ENCODE measurements around the gene ANXA8.
"Not testable (repeated sequence)": the region's sequence is repeated elsewhere in the genome, so short reads cannot be mapped to it uniquely, and the experiment has no call there.

DNA sequence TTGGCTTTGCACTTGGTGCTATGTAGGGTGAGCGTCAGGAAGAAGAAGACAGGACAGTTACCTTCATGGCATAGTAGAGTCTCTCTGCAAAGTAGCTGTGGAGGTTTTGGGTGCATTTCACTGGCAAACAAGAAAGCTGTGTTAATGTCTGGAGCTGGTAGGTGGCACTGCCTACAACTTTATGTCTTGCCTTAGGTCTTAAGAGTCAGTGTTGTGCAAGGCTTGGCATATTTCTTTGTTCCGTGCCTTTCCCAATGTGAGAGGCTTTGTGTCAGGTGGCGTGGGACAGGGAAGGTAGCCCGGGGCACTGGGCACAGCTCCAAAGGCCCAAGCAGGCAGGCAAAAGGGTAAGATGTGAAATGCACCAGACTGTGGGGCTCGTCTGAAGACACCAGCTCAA, 11.8 kb downstream of the ANXA8 start:
- not testable (repeated sequence) for TF ChIP-seq POLR2A (IDR thresholded peaks at IDR 0.05; ENCODE audit: low read depth, low read length); GATA2 (IDR thresholded peaks at IDR 0.05; ENCODE audit: insufficient read depth, insufficient read length, low read depth, low read length); MYC (IDR thresholded peaks at IDR 0.05; ENCODE audit: low read depth, low read length); POLR2AphosphoS5 (IDR thresholded peaks at IDR 0.05; ENCODE audit: insufficient read depth, low read depth, low read length); EZH2 (IDR thresholded peaks at IDR 0.05; ENCODE audit: borderline replicate concordance, low read depth, low read length, severe bottlenecking); JUN (IDR thresholded peaks at IDR 0.05; ENCODE audit: borderline replicate concordance, insufficient read depth, insufficient read length, low read depth); FOS (IDR thresholded peaks at IDR 0.05; ENCODE audit: borderline replicate concordance, insufficient read depth, low read length)
- TF ChIP-seq, protein P1, sequence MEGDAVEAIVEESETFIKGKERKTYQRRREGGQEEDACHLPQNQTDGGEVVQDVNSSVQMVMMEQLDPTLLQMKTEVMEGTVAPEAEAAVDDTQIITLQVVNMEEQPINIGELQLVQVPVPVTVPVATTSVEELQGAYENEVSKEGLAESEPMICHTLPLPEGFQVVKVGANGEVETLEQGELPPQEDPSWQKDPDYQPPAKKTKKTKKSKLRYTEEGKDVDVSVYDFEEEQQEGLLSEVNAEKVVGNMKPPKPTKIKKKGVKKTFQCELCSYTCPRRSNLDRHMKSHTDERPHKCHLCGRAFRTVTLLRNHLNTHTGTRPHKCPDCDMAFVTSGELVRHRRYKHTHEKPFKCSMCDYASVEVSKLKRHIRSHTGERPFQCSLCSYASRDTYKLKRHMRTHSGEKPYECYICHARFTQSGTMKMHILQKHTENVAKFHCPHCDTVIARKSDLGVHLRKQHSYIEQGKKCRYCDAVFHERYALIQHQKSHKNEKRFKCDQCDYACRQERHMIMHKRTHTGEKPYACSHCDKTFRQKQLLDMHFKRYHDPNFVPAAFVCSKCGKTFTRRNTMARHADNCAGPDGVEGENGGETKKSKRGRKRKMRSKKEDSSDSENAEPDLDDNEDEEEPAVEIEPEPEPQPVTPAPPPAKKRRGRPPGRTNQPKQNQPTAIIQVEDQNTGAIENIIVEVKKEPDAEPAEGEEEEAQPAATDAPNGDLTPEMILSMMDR (IDR thresholded peaks at IDR 0.05; ENCODE audit: extremely low read depth in 1 of 2, insufficient read depth in 1 of 2, low read depth in 1 of 2, low read length in 2 of 2) = not testable (repeated sequence)
- TF ChIP-seq, protein P2, sequence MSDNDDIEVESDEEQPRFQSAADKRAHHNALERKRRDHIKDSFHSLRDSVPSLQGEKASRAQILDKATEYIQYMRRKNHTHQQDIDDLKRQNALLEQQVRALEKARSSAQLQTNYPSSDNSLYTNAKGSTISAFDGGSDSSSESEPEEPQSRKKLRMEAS (IDR thresholded peaks at IDR 0.05; ENCODE audit: insufficient read depth, insufficient read length) = not testable (repeated sequence)

Data from endothelial cell of umbilical vein (primary cell).